Stimulated activated CD8-positive, alpha-beta memory T cell treated with anti-CD3 and anti-CD28 coated beads, Interleukin-7, amount 100 ng/mL, for 4 hours (primary cell): ENCODE data around the gene FURIN.
"Not testable (repeated sequence)": the region's sequence is repeated elsewhere in the genome, so short reads cannot be mapped to it uniquely, and the experiment has no call there.

Experiments
- DNase-seq, 2 donors: peaks; one replicate each; pipeline ENCODE4 v3.0.0-alpha.2; 2020; ENCODE audit warnings: low read depth in 2 of 2

Gene FURIN

GRCh38 chr15:90870354-90871138 lies 2.2 kb downstream of the FURIN start:
- DNase-seq, result no peak

- DNase-seq, result no peak
These were observed 2.8 kb downstream of the FURIN start for GRCh38 chr15:90871139-90871715.

- no peak for DNase-seq
These were observed 3.5 kb downstream of the FURIN start for GRCh38 chr15:90871716-90872485.

GRCh38 chr15:90872486-90873184 lies 4.2 kb downstream of the FURIN start:
- DNase-seq, result peak in 1 of 2 donors; percentile 42

GRCh38 chr15:90873488-90873997 lies 5.2 kb downstream of the FURIN start:
- DNase-seq, result no peak

- DNase-seq, result no peak
These were observed 5.7 kb downstream of the FURIN start for GRCh38 chr15:90873998-90874605.

GRCh38 chr15:90874986-90875385 lies 6.6 kb downstream of the FURIN start:
- DNase-seq, result not testable (repeated sequence)

GRCh38 chr15:90875549-90875981 lies 7.2 kb downstream of the FURIN start:
- DNase-seq, result no peak

GRCh38 chr15:90876046-90876445 lies 7.7 kb downstream of the FURIN start:
- no peak for DNase-seq

- no peak for DNase-seq
These were observed 8.3 kb downstream of the FURIN start for GRCh38 chr15:90876512-90877170.

GRCh38 chr15:90877315-90877714 lies 8.9 kb downstream of the FURIN start:
- DNase-seq, result no peak

- no peak for DNase-seq
These were observed 9.6 kb downstream of the FURIN start for GRCh38 chr15:90877996-90878395.

- DNase-seq, result no peak
These were observed 10.3 kb downstream of the FURIN start for GRCh38 chr15:90878660-90879059.

GRCh38 chr15:90879730-90880366 lies 11.5 kb downstream of the FURIN start:
- no peak for DNase-seq

- no peak for DNase-seq
These were observed 12.2 kb downstream of the FURIN start for GRCh38 chr15:90880381-90881145.

- no peak for DNase-seq
These were observed 13.0 kb downstream of the FURIN start for GRCh38 chr15:90881181-90881977.

- DNase-seq, result no peak
These were observed 13.8 kb downstream of the FURIN start for GRCh38 chr15:90881978-90882721.
